Transverse colon (tissue), 4 donors: ENCODE results near the gene KLF11.

ENCODE experiments used
- CTCF ChIP-seq, 5 experiments: fragments of 200-600 bp in 3 of 5; fragments of 450-650 bp in 2 of 5; sonication (generic) in 3 of 5; IDR thresholded peaks; 1 replicate in 2 of 5; 2 replicates in 3 of 5; pipeline ENCODE4 v1.5.1; 2016 to 2017; ENCODE audit warnings: antibody characterized with exemption in 5 of 5, inconsistent platforms in 3 of 5, mild to moderate bottlenecking in 2 of 5, moderate library complexity in 1 of 5
- POLR2A ChIP-seq: fragments of 450-650 bp; IDR thresholded peaks from one replicate; pipeline ENCODE4 v1.6.1; 2016; ENCODE audit warnings: antibody characterized with exemption, mild to moderate bottlenecking, moderate library complexity
- POLR2AphosphoS5 ChIP-seq, 3 donors: sonication (generic); formaldehyde crosslinking; IDR thresholded peaks; one replicate each; pipeline ENCODE4 v1.6.1; 2016; ENCODE audit warnings: antibody characterized with exemption in 3 of 3

- no peak for TF ChIP-seq POLR2AphosphoS5 (IDR thresholded peaks at IDR 0.05)
- no peak for TF ChIP-seq POLR2A
- no peak for TF ChIP-seq CTCF (IDR thresholded peaks at IDR 0.05)
Measured at GRCh38 chr2:10064932-10065772, 21.8 kb downstream of the KLF11 start.
